HCEC 1CT (cell line): ENCODE measurements around the gene OR7C1.

Source experiments
- DNase-seq: peaks from one replicate; pipeline ENCODE4 v3.0.0-alpha.2; 2017

OR7C1 gene

GRCh38 chr19:14763497-14764145, 71.4 kb downstream of the OR7C1 start:
- DNase-seq = no peak

DNA sequence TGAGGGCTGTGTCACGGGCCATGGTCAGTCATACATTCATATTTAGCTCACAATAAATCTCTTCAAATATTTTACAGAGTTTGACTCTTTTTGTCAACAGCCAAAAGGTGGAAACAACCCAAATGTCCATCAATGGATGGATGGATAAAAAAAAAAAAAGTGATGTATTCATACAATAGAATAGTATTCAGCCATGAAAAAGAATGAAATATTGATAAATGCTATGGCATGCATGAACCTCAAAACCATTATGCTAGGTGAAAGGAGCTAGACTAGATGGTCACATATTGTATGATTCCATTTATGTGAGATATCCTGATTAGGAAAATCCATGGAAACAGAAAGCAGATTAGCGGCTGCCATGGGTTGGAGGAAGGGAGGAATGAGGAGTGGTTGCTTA, 72.9 kb downstream of the OR7C1 start:
- no peak for DNase-seq

DNA sequence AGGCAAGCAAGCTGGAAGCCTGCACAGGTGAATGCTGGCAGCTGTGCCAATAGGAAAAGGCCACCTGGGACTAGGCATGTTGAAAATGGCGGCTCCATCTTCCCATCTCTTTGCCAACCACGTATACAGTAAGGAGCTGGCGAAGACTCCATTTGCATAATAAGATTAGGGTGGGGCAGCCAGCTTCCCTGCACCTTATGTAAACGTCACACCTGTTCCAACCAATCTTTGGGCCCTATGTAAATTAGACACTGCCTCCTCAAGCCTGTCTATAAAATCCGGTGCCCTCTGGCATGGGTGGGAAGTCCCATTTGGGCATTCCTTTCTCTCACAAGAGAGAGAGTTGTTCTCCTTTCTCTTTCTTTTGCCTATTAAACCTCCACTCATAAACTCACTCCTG, 73.4 kb downstream of the OR7C1 start:
- DNase-seq = no peak

- no peak for DNase-seq
Measured at GRCh38 chr19:14758816-14759215, 76.2 kb downstream of the OR7C1 start.

GRCh38 chr19:14748601-14749000, 86.4 kb downstream of the OR7C1 start:
- DNase-seq = no peak
